ENCODE data around the gene MAP2K3.
"Not testable (repeated sequence)": the region's sequence is repeated elsewhere in the genome, so short reads cannot be mapped to it uniquely, and the experiment has no call there.

MAP2K3 gene

GRCh38 chr17:21345236-21345635 lies 60.7 kb downstream of the MAP2K3 start:
- no peak for TF ChIP-seq CTCF (IDR thresholded peaks at IDR 0.05; ENCODE audit: low read depth, low read length)
- no peak overlapping the region for H3K4me3 ChIP-seq (replicated peaks in 1 of 2; ENCODE audit: low read depth in 2 of 2, low read length in 2 of 2)
- no peak for DNase-seq (ENCODE audit: low read depth in 2 of 2)

- not testable (repeated sequence) for H3K4me3 ChIP-seq (replicated peaks in 1 of 2; ENCODE audit: low read depth in 2 of 2, low read length in 2 of 2); DNase-seq (ENCODE audit: low read depth in 2 of 2)
Measured at GRCh38 chr17:21346107-21346506, 61.6 kb downstream of the MAP2K3 start.

GRCh38 chr17:21346651-21347250 lies 62.2 kb downstream of the MAP2K3 start:
- DNase-seq (ENCODE audit: low read depth in 2 of 2) = peak in 1 of 2 donors; percentile 63
- H3K4me3 ChIP-seq (replicated peaks in 1 of 2; ENCODE audit: low read depth in 2 of 2, low read length in 2 of 2) = not testable (repeated sequence)

- DNase-seq (ENCODE audit: low read depth in 2 of 2); H3K4me3 ChIP-seq (replicated peaks in 1 of 2; ENCODE audit: low read depth in 2 of 2, low read length in 2 of 2): not testable (repeated sequence)
Measured at GRCh38 chr17:21347660-21348059, 63.1 kb downstream of the MAP2K3 start.

GRCh38 chr17:21348081-21348925 lies 63.8 kb downstream of the MAP2K3 start:
- not testable (repeated sequence) for DNase-seq (ENCODE audit: low read depth in 2 of 2); H3K4me3 ChIP-seq (replicated peaks in 1 of 2; ENCODE audit: low read depth in 2 of 2, low read length in 2 of 2)

GRCh38 chr17:21348926-21349261 lies 64.4 kb downstream of the MAP2K3 start:
- not testable (repeated sequence) for H3K4me3 ChIP-seq (replicated peaks in 1 of 2; ENCODE audit: low read depth in 2 of 2, low read length in 2 of 2); DNase-seq (ENCODE audit: low read depth in 2 of 2)

GRCh38 chr17:21349358-21350050 lies 65.0 kb downstream of the MAP2K3 start:
- peak in 1 of 2 donors; percentile 14 for DNase-seq (ENCODE audit: low read depth in 2 of 2)
- H3K4me3 ChIP-seq (replicated peaks in 1 of 2; ENCODE audit: low read depth in 2 of 2, low read length in 2 of 2) = not testable (repeated sequence)

- not testable (repeated sequence) for H3K4me3 ChIP-seq (replicated peaks in 1 of 2; ENCODE audit: low read depth in 2 of 2, low read length in 2 of 2); DNase-seq (ENCODE audit: low read depth in 2 of 2)
Measured at GRCh38 chr17:21350495-21350894, 66.0 kb downstream of the MAP2K3 start.

- TF ChIP-seq CTCF (IDR thresholded peaks at IDR 0.05; ENCODE audit: low read depth, low read length) = no peak
- DNase-seq (ENCODE audit: low read depth in 2 of 2) = no peak
- no peak overlapping the region for H3K4me3 ChIP-seq (replicated peaks in 1 of 2; ENCODE audit: low read depth in 2 of 2, low read length in 2 of 2)
Measured at GRCh38 chr17:21351366-21352065, 67.0 kb downstream of the MAP2K3 start.

- TF ChIP-seq CTCF (IDR thresholded peaks at IDR 0.05; ENCODE audit: low read depth, low read length) = no peak
- H3K4me3 ChIP-seq (replicated peaks in 1 of 2; ENCODE audit: low read depth in 2 of 2, low read length in 2 of 2) = no peak overlapping the region
- DNase-seq (ENCODE audit: low read depth in 2 of 2) = no peak
Measured at GRCh38 chr17:21352221-21352980, 67.9 kb downstream of the MAP2K3 start.
